Anterior cingulate cortex (tissue), 58 donors: Measurements from ENCODE around the gene RGCC.
"Not testable (repeated sequence)": the region's sequence is repeated elsewhere in the genome, so short reads cannot be mapped to it uniquely, and the experiment has no call there.

Experiments used
- DNase-seq, 58 donors: peaks; one replicate each; lab custom pipeline; 2025; lab: John Stamatoyannopoulos, UW

The RGCC gene

GRCh38 chr13:41487222-41487621 lies 29.9 kb downstream of the RGCC start:
- no peak for DNase-seq

GRCh38 chr13:41488124-41488523 lies 30.8 kb downstream of the RGCC start:
- no peak for DNase-seq

- DNase-seq: no peak
Measured at GRCh38 chr13:41490371-41491015, 33.1 kb downstream of the RGCC start.

GRCh38 chr13:41491436-41491835 lies 34.1 kb downstream of the RGCC start:
- no peak for DNase-seq

GRCh38 chr13:41492432-41493260 lies 35.3 kb downstream of the RGCC start:
- no peak for DNase-seq

GRCh38 chr13:41494202-41494601 lies 36.9 kb downstream of the RGCC start:
- DNase-seq: no peak

GRCh38 chr13:41495044-41495443 lies 37.7 kb downstream of the RGCC start:
- DNase-seq: no peak

- DNase-seq: no peak
Measured at GRCh38 chr13:41496420-41497234, 39.3 kb downstream of the RGCC start.

- DNase-seq: no peak
Measured at GRCh38 chr13:41497436-41497835, 40.1 kb downstream of the RGCC start.

- DNase-seq: no peak
Measured at GRCh38 chr13:41499452-41499851, 42.1 kb downstream of the RGCC start.

GRCh38 chr13:41500511-41500910 lies 43.2 kb downstream of the RGCC start:
- no peak for DNase-seq

GRCh38 chr13:41501281-41501680 lies 43.9 kb downstream of the RGCC start:
- DNase-seq: no peak

- no peak for DNase-seq
Measured at GRCh38 chr13:41502031-41502430, 44.7 kb downstream of the RGCC start.

GRCh38 chr13:41502673-41503072 lies 45.3 kb downstream of the RGCC start:
- no peak for DNase-seq

GRCh38 chr13:41503356-41503755 lies 46.0 kb downstream of the RGCC start:
- DNase-seq: no peak

- DNase-seq: not testable (repeated sequence)
Measured at GRCh38 chr13:41504657-41505056, 47.3 kb downstream of the RGCC start.

GRCh38 chr13:41505209-41505835 lies 48.0 kb downstream of the RGCC start:
- no peak for DNase-seq

GRCh38 chr13:41506312-41506711 lies 49.0 kb downstream of the RGCC start:
- no peak for DNase-seq

GRCh38 chr13:41509971-41510370 lies 52.6 kb downstream of the RGCC start:
- DNase-seq: no peak

- no peak for DNase-seq
Measured at GRCh38 chr13:41511827-41512226, 54.5 kb downstream of the RGCC start.

GRCh38 chr13:41512441-41512840 lies 55.1 kb downstream of the RGCC start:
- DNase-seq: no peak
